ELF-1 (cell line): Measurements from ENCODE around the gene UGT8.
A peak's percentile ranks its signal among the peaks of the same experiment; 100 is the strongest.
"Not testable (repeated sequence)": the region's sequence is repeated elsewhere in the genome, so short reads cannot be mapped to it uniquely, and the experiment has no call there.

ENCODE experiments used
- DNase-seq: peaks from one replicate; pipeline ENCODE4 v3.0.0-alpha.2; 2016; ENCODE audit warnings: low read depth, low spot score

UGT8 gene

GRCh38 chr4:114606245-114606644 lies 7.6 kb downstream of the UGT8 start:
- peak; percentile 31 for DNase-seq

DNA sequence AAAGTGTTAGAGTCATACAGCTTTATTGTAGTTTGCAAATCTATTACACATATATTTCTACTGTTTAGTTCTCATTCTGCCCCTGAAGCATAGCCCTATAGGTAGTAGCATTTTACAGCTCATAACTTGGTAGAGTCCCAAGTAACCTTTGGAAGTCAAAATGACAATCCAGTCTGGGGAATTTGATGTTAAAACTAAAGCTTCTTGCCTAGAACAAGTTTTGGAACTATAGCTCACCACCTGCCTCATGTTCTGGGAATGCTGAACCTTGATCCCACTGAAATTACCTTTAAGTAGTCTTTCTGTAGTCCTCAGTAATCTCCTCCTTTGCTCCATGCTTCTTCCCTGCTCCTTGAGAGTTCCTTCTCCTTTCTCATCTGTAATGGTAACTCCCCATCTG lies 8.4 kb downstream of the UGT8 start:
- no peak for DNase-seq

DNA sequence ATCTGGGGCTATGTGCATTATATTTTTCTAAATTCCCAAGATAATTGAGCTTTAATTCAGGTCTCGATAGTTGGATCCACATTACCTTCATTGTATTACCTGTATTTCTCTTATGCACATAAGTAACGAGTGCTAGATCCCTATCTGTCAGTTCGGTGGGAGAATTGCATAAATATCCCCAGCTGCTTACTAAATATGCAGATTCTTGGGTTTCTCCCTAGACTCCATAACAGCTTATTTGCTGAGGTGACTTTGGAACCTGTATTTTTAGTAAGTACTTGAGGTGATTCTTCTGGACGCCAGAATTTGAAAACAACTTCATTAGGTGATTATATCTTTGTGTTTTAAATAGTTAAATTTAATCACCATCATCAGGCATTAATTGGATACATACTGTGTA lies 15.0 kb downstream of the UGT8 start:
- no peak for DNase-seq

- DNase-seq, result no peak
Measured at GRCh38 chr4:114615435-114615834, 16.8 kb downstream of the UGT8 start.

GRCh38 chr4:114616036-114616435 lies 17.4 kb downstream of the UGT8 start:
- DNase-seq, result not testable (repeated sequence)

- no peak for DNase-seq
Measured at GRCh38 chr4:114626196-114626595, 27.6 kb downstream of the UGT8 start.

- DNase-seq, result no peak
Measured at GRCh38 chr4:114636192-114636935, 37.8 kb downstream of the UGT8 start.

DNA sequence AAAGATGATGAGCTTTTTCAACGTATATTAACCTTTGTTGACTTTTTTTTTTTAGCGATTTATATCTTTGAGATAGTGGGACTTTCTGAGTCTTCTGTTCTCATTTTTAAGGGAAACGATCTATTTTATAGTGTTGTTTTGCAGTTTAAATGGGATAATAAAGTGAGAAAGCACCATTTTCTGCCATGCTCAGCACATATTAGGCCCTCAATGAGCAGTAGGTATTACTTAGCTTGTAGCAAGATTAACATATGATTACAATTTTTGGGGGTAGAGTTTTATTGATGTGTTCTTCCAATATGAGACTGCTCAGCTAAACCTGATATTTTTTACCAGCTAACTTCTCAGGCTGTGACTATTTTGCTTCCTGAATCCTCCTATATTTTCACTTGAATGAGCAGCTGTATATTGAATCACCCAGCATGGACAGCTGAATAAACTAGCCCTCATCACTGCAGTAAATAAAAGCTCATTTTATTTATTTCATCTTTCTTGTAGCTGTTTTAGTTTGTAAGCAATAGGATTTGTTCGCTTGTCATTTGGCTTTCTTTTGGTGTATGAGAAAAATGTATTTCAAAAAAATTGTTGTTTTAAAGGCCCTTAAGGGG lies 43.7 kb downstream of the UGT8 start:
- no peak for DNase-seq

DNA sequence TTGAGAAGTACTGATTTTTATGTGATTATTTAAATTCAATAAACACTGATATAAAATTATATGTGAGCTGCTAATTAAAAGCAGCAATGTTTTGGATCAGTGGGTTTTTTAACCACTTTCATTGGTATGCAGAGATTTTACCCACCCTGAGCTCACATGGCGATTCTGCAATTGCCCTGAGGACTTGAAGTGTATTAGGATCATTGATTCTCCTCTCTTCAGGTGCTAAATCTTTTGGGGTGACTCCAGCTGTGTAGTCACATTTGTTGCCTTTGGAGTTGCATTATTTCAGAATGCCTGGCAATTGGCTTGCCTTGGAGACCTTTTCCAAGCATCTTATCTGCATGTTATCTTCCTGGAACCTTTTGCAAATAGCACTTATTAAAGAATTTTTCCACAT lies 51.3 kb downstream of the UGT8 start:
- no peak for DNase-seq

GRCh38 chr4:114653675-114654074 lies 55.1 kb downstream of the UGT8 start:
- no peak for DNase-seq

GRCh38 chr4:114654592-114654991 lies 56.0 kb downstream of the UGT8 start:
- DNase-seq, result no peak

- DNase-seq, result no peak
Measured at GRCh38 chr4:114658179-114658578, 59.6 kb downstream of the UGT8 start.

- no peak for DNase-seq
Measured at GRCh38 chr4:114658776-114659175, 60.2 kb downstream of the UGT8 start.

GRCh38 chr4:114659386-114660008 lies 60.9 kb downstream of the UGT8 start:
- DNase-seq, result peak; percentile 49

DNA sequence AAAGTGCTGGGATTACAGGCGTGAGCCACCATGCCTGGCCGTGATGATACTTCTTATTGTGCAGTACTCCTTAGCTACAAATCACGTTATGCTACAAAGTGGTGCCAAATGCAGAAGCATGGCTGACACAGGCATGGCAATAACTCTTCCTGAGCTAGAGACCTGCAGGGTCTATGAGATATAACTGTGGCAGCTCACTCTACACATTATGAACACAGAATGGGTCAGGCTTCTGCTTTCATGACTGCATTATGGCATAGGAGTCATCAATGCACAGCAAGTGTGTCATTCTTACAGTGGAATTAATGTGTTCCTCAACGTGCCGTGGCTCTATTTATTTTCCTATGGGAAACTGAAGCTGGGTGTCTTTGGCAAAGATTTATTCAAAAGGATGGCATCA lies 64.5 kb downstream of the UGT8 start:
- DNase-seq, result no peak

GRCh38 chr4:114668577-114668976 lies 70.0 kb downstream of the UGT8 start:
- DNase-seq, result no peak

- not testable (repeated sequence) for DNase-seq
Measured at GRCh38 chr4:114670733-114671132, 72.1 kb downstream of the UGT8 start.

DNA sequence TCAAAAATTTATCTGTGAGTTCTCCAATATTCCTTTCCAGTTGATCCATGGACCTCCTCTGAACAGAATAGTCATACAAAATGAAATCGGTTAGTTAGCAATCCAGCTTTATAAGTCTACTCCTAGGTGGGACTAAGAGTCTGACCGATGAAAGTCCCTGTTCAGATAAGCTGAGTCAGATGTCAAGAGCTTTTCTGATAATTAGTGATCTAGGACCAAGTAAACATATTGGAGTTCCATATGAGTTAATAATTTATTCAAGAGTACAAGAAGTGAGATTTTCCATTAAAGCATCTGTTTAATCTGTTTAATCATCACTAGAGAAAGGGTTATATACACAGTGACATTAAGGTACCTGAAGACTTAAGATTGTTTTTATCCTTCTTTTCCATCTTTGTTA lies 74.7 kb downstream of the UGT8 start:
- DNase-seq, result no peak

DNA sequence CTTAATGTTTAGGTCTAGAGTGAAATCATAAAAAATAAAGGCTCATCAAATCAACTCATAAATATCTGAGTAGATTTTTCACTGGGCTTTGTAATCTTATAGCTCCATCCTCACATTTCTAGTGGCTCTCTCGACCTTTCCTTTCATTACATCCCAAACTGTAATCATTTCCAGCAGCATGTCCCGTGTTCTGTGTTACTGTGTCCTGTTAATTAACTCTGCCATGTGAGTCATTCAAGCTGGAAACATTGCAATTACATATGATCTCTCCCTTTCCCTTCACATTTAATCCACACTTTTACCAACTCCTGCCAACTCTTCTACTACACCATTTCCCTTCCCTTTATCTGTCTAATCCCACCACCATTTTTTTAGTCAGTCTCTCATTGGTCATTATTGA lies 75.5 kb downstream of the UGT8 start:
- DNase-seq, result no peak

DNA sequence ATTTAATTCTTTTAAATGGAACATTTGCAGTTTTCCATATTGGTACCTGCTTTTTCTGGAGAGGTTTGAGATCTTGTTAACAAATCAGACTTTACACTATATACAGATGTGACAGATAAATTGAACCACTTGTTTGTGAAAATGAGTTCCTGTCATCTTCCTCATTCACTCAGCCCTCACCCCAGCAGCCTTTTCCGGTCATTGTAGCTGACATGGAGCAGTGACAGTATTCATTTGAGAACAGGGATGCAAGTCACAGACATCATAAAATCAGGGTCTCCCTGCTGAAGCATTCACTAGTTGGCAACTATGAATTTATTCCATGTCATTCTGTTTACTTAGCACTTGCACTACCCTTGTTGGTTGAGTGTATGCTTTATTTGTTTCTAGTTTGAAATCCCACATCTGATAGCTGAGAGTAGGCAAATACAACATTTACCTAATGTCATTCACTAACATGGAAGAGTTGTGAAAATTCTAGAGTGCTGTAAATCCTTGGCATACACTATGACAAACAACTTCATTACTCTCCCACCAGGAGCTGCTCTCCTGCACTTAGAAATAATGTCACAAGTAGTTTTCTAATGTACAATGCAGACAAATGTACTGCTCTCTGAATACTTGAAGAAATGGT lies 78.9 kb downstream of the UGT8 start:
- no peak for DNase-seq

GRCh38 chr4:114684462-114684861 lies 85.9 kb downstream of the UGT8 start:
- no peak for DNase-seq

DNA sequence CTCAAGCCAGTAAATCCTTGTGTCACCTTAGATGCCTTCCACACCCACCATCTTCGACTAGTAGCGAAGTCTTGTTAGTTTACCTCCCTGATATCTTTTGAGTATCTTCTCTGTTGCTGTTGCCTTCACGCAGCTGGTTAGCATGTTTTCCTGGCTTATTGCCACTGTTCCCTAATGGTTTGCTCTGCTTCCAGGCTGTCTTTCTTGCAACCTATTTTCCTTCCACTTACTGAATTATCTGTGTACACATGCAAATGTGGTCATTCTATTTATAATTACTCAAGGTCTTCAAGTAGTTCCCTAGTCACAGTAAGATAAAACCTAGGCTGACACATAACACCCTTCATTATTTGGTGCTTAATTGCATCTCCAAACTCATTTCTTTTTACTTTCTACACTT lies 89.5 kb downstream of the UGT8 start:
- no peak for DNase-seq

GRCh38 chr4:114690571-114690970 lies 92.0 kb downstream of the UGT8 start:
- DNase-seq, result no peak
